ENCODE results near the gene VASN.

VASN gene

DNA sequence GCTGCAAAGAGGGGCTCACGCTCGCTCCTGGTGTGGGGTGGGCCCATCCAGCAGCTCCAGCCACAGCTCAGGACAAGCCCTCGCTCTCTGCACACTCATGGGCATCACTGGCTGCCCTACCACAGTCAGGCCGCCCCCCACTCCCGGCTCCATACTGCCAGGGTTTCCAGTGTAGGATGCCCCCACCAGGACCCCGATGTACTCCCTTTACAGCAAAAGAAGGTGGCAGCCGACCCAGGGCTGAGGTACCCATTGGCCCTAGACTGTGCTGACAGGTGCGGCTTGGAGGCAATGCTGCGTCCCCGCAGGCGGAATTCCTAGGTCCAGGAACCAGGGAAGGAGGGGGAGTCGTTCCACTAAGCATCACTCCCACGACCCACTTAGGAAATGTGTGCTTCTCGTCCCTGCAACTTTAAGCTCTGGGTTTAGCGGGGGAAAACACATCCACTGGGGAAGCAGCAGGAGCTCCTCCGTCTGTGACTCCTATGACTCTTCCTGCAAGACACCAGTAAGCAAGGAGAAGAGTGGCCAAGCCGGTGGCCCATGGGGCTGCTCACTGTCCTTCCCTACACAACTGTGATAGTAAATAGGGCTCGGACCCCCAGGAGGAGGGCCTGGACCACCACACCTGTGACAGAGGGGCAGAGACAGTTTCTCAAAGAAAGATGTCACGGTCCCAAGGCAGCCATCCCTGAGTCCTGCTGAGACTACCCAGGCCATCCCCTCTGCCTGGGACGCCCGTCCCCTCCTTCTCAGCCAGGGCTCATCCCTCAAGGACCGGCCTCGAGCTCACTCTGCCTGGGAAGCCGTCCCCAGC, 31.7 kb downstream of the VASN start:
- DNase-seq, result no peak

DNA sequence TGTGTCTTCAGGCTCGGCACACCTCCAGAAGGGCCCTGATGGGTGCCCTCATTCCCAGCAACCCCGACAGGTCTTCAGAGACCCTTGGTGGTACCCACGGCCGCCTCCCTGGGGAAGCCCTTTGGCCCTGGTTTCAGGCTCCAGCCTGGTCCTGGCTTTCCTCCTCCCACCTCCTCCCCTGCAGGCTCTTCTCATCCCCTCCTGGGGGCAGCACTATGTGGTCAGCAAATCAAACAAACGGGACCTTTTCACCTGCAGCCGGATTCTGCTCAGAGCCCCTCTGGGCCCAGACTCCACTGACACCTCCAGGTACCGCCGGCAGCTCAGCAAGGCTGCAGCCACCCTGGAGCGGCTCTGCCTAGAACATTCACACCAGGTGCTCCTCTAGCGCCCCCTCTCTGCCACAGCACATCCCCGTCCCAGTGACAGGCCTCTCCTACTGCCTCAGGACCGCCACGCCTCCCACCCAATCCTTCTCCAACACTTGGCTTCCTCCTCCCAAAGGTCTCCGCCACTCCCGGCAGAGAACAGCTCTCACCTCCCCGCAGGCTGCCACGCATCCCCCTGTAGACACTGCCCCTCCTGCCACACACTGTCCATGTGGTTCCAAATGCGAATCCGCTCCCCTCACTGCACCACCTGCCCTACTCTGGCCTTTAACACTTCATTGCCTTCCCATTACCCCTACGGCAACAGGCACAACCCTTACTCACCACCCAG, 32.8 kb downstream of the VASN start:
- no peak for DNase-seq

DNA sequence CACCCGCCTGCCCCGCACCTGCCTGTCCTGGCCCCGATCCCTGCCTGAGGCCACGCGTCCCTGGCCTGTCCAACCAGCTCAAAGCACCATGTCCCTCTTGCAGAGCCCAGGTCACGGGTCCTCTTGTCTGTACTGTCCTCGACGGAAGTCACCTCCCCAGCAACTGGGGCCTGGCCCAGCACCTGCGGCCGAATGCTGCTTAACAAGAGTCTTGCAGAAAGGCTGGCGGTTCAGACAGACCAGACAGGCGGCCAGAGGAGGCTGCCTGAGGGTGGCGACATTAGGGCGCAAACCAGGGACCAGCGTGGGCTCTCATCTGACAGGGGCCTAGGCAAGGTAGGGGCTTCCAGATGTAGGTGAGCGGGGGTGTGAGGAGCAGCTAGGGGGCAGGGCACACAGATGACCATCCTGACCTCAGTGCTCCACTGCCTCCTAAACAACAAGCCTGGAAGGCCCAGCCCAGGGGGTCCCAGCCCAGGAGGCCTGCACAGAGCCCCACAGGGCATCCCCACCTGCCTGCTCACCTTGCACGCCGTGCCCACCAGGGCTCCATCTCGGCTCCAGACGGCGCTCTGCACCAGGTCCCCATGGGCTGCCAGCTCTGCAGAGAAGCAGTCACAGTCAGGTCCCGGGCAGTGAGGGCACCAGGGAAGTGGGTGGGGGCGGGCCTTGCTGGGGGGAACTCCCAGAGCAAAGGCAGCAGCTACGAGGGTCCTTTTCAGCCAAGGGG, 33.5 kb downstream of the VASN start:
- DNase-seq, result no peak

DNA sequence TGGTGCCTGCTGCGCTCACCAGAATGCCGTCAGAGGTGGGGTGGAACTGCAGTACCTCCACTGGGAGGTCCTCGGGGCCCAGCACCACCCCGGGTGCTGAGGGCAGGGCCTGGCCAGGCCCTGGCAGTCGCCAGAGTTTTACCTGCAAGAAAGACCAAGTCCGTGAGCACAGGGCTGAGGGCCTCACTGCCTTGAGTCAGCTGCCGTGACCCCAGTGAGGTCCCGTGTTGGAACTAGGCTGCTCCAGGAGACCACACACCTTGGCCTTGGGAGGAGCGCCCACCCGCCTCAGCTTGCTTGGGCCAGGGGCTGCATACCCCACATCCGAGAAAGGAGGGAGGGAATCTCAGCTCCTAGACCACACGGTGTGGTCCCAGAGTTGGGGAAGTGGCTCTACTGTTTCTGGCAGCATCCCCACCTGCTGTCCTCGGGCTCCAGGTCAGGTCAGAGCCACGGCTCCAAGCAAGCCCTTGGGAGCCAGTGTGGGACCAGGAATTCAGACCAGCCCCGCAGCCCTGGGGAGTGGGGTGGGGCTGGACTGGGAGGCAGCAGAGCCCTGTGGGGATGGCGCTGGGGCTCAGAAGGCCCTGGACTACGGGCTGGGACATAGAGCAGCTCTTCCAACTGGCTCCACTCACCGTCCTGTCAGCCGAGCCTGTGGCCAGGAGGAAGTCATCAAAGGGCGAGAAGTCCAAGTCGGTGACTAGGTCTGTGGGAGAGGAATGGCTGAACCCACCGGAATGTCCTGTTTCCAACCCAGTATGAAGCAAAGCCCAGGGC, 36.1 kb downstream of the VASN start:
- DNase-seq, result no peak

DNA sequence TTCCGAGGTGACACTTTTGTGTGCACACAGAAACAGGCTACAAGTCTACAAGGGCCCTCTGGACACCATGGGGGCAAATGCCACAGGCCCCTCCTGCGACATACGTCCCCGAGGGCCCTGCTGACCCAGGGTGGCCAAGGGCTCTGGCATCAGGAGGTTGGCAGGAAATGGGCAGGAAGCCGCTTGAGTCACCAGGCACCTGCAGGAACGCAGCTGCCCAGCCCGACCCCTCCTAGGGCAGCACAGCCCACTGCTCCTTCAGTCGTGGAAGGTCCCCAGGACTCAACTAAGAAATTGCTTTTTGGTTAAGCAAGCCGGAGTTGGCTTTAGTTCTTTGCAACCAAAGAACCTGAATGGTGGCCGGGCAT, 36.7 kb downstream of the VASN start:
- no peak for DNase-seq

DNA sequence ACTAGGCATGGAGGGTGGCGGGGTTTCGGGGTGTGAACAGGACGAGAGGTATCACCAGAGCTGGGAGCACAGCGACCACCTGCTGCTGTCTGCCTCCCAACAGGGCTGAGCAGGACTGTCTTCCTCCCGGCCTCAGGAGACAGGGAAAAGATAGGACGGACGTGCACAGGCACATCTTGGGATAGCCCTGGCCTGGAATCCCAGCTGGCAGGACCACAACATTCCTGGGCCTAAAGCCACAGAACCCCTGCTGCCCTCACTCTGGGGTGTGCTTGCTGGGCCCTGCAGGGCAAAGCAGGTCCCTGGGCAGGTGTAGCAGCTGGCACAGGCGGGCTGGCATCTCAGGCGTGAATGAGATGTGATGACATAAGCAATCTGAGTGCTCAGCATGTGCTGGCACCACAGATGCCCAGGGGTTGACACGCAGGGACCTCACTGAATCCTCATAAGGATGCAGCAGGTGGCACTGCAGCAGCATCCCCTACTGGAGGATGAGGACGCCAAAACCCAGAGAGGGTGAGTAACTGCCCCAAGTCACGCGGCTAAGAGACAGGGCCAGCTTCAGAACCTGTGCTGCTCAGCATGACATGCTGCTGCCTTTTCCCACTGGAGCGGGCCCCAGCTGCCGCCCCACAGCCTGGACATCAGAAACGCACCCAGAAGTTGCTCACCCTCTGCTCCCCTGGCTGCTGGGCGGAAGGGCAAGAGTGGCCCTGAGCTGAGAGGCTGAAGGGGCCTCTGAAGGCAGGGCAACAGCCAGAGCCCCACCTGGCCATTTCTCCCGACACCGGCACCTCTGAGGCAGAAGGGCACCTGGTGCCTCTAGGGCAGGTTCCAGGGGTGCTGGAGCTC, 37.7 kb downstream of the VASN start:
- no peak for DNase-seq

DNA sequence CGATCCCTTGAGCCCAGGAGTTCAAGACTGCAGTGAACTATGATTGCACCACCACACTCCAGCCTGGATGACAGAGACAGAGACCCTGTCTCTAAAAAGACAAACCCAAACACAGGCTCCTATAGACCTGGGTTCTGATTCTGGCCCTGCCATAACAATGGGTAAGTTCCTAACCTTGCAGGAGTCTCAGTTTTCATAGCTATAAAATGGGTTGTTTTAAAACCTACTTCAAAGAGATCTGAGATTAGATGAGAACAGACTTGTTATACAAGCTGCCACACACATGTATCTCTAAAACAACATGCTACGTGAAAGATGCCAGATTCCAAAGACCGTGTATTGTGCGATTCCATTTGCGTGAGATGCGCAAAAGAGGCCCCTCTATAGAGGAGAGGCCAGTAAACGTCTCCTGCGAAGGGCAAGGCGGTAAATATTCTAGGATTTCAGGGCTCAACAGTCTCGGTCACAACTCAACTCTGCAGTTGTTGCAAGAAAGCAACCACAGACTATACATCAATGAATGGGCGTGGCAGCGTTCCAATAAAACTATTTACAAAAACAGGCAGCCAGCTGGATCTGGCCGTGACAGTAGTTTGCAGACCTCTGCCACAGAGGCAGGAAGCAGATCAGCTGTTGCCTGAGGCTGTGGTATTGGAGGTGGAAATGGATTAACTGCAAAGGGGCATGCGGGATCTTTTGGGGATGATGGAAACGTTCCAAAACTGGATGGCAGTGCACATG, 38.9 kb downstream of the VASN start:
- peak; percentile 34 for DNase-seq

DNA sequence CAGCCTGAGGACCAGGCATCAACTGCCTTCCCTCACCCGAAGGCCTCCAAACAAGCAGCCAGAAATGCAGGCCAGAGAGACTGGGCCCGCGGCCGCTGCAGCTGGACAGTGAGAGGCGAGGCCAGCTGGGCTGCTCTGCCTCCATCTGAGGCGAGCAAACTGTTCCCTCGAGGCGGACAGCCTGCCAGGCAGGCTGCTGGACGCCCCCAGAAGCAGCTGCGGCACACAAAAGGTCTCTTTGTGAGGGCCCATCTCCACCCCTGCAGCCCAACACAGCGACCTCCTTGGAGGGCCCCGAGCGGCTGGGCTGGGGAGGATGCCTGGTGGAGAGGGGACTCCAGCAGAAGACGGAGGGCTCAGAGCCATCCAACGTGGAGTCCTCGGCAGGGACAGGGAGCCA, 40.0 kb downstream of the VASN start:
- DNase-seq, result peak; percentile 41

DNA sequence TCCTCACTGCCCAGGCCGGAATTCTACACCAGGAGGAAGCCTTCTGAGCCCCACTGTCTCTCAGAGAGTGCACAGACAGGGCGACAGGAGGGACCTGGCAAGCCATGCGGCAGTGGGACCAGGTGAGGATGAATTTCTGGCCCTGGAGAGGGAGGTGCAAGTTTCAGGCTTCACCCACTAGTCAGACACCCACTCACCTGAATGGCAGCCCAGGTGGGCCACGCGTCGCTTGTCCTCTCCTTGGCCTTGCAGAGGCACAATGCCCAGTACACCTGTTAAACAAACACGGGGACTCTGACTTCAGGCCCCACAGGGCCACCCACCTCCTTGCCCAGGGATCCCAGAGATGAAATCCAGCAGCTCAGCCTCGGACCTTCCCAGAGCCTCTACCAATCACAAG, 40.5 kb downstream of the VASN start:
- no peak for DNase-seq

DNA sequence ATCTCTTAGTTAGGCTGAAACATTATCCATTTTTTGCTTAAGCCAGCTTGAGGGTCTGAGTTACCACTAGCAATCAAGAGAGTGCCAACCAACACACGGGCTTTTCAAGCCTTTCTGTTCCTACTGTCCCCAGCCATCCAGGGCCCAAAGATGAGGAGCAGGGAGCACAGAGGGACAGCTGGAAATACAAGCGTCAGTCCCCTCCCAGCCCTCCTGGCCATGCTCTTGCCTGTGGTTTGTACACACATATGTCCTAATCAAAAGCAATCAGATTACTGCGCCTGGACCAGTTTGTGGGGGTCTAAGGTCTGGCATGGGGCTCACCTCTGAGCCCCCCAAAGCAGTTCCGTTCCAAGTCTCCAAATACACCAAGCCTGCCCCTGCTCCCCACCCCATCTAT, 41.2 kb downstream of the VASN start:
- DNase-seq, result no peak

DNA sequence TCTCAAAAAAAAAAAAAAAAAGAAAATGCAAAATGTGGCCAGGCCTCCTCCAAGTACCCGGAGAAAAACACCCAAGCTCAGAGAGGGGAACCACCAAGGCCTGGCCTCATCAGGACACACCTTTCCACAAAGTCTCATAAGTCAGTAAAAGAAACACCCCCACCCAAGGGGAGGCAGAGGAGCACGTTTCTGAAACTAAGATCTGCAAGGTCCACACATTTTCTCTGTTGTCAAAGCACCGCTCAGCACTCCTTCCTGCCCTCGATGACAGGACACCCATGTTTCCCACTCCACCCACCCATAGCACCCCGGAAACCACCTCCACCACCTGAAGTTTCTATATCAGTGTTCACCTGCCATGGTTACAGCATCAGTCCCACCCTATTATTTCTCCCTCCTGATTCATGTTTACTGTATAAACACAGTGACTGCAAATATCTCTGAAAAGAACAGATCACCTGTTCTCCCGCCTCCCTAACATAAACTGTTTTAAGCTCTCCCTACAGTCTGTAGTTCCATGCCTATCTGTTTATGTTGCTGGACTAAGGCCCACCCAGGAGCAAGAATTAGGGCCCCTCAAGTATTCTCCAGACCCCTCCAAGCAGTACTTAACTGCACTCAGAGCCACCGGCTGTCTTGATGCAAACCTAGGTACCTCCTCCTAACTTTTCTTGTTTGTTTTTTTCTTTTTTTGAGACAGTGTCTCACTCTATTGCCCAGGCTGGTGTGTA, 42.7 kb downstream of the VASN start:
- DNase-seq, result no peak

DNA sequence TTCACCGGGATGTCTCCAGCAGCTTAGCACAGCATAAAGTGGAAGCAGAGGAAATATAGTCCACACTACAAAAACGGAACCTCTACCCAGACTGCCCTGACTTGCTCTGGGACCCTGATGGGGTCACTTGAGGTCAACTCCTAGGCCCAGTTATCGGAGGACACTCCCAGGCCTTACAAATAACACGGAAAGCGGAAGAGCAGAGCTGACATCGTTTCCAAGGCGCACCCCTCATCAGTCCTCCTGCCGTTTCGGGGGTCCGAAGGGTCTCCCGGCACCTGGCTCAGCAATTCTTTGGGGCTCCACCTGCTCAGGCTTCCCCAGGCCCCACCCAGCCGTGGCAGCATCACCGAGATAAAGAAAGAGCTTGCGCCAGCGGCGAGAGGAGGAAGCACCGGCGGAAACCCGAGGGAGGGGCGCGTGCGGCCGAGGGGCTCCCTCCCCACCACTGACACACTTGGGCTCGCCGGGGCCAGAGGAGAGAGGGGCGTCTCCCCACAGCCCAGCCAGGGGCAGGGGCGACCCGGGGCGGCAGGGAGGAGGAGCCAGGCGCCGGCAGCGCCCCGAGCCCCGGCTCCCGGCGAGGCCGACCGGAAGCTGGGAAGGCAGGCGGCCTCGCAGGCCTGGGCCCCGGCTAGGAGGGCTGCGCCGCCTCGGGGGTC, 44.0 kb downstream of the VASN start:
- DNase-seq, result peak; percentile 70

DNA sequence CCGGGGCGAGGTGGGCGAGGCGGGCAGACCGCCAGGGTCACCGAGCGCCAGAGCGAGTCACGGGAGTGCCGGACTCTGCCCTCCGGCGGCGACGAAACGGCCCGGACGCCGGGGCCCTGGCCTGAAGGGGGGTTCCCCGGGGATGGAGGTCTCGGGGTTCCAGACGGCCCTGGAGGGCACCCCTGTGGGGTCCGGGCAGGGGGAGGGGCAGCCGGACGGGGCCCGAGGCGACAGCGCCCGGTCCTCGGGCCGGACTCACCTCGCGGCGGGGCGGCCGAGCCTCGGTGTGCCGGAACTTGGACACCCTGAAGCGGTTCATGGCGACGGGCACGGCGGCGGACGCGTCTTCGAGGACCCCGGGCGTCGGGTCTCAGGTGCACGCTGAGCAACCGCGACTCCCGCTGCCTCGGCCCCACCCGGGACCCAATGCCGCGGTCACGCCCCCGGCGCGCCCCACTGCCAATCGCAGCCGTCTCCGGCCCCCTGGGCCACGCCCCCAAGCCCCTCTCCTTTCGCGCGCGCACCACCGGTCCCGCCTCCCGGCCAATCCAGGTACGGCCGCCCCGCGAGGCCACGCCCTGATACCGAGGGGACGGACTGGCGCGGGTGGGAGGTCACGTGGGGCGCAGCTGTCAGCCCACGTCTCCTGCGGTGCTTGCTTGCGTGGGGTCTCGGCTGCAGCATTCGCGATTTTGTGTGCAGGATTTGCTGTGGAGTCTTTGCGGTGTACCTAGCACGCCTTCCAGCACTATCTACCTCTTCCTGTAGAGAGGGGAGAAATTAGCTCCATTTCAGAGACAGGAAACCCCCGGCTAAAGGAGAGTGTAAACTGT, 44.8 kb downstream of the VASN start, which contains the start of gene CORO7:
TSS of gene CORO7 (minus strand) at position 397 of the 833 bp plus-strand sequence. CDS start at position 319, 78 bp downstream.
- DNase-seq, result peak; percentile 90

DNA sequence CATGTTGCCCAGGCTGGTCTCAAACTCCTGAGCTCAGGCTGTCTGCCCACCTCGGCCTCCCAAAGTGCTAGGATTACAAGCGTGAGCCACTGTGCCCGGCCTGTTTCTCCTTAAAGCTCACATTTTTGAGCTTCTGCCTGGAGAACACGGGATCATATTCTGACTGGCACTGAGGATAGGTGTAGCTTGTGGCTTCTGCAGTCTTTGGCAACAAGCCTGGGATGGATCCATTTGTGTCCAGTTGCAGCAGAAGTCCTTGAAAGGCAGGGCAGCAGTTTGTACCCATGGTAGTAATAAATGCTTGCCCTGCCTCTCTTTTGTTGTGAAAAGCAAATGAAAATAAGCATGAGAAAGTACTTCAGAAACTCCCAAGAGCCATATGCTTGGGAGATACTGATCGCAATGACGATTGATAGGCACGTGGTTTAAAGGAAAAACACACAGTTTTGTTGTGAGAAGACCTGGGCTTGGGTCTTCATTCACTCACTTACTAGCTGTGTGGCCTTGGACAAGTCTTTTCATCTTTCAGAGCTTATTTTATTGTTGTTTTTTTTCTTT, 47.8 kb downstream of the VASN start:
- DNase-seq, result no peak

DNA sequence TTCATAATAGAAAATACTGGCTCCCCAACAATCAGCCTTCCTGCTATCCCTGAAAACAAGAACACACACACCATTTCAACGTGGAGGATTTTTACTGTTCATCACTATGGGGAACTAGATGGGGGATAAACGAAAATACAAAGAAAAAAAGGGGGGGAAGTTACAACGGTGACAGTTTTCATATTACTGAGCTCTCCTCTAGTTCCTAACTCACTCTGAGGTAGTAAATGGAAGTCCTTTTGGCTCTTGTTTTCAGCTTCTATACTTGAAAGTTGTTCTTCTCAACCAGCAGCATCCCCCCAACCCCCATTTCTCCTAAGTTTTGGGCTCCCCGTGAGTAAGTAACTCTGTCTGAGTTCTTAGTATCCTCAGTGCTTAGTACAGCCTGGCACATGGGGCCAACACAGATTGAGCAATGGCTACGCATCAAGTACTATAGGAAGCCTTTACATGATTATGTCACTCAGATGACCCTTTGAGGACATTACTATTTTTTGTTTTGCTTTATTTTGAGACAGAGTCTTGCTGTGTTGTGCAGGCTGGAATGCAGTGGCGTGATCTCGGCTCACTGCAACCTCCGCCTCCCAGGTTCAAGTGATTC, 49.0 kb downstream of the VASN start:
- no peak for DNase-seq

DNA sequence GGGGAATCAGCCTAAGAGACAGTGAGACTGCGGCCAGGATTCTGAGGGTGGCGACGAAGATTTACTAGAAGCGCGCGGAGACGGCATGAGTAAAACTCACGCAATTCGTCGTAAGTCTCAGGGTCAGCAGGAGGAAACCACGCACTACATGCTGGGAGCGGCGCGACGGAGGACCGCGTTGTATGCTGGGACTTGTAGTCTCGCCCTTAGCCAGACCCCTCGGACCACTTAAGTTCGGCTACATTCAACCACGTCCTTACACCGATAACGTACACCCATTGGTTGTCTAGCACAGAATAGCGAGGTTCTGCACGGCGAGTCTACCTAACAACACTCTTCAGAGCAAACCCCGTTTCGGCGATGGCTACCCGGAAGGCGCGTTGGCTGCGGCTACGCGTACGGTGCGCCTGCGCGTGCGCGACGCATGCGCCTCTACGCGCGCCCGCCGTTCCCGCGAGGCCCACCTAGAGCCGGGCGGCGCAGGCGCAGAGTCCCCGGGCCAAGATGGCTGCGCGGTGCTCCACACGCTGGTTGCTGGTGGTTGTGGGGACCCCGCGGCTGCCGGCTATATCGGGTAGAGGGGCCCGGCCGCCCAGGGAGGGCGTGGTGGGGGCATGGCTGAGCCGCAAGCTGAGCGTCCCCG, 53.9 kb downstream of the VASN start, which contains the start of gene DNAJA3:
TSS of gene DNAJA3 (plus strand) at position 491 of the 643 bp plus-strand sequence. CDS start at position 505, 14 bp downstream.
- DNase-seq, result peak; percentile 99
